SK-N-SH (cell line): ENCODE results near the gene CASTOR2. TPM values are rescaled to one million over a fixed set of nuclear protein-coding genes. Genes with fewer than 3 reads are reported as not detected.
"Not testable (repeated sequence)": the region's sequence is repeated elsewhere in the genome, so short reads cannot be mapped to it uniquely, and the experiment has no call there.

Experiments
- CTCF ChIA-PET: fragments of 300-600, 350-600 bp; formaldehyde crosslinking; extraction: SDS; loops from one replicate; lab custom pipeline; 2021; lab: Yijun Ruan, JAX
- POLR2A ChIA-PET: fragments of 350-600 bp; sonication (Branson Sonifier 250); formaldehyde crosslinking; extraction: SDS; loops from one replicate; lab custom pipeline; 2020; ENCODE audit warnings: antibody characterized with exemption, inconsistent platforms; lab: Yijun Ruan, JAX
- DNase-seq: peaks from one replicate; pipeline ENCODE4 v3.0.0; 2012
- H2AFZ ChIP-seq: fragments of 200-600 bp; sonication (generic); 2 replicates; pipeline ENCODE4 v1.8.1; 2016; ENCODE audit warnings: antibody characterized with exemption, mild to moderate bottlenecking, low read depth
- H3F3A ChIP-seq: fragments of 200-600 bp; sonication (generic); replicated peaks from 2 replicates; pipeline ENCODE3; 2016; ENCODE audit warnings: antibody characterized with exemption, mild to moderate bottlenecking; ENCODE audit not compliant: insufficient read depth
- H3K27ac ChIP-seq, 2 experiments: fragments of 200-500 bp in 1 of 2; fragments of 200-600 bp in 1 of 2; sonication (Bioruptor generic) in 1 of 2; sonication (generic), shearing (Covaris generic) in 1 of 2; 2 replicates each; pipeline versions ENCODE4 v1.5.1 to v1.6.1; 2014 to 2016; ENCODE audit warnings: low read depth in 2 of 2, inconsistent platforms in 1 of 2, low read length in 1 of 2, mild to moderate bottlenecking in 1 of 2, mixed read lengths in 1 of 2
- H3K27me3 ChIP-seq: fragments of 200-600 bp; sonication (generic), shearing (Covaris generic); 2 replicates; pipeline ENCODE4 v1.6.1; 2016; ENCODE audit warnings: mixed run types; ENCODE audit not compliant: insufficient read depth
- H3K36me3 ChIP-seq, 2 experiments: fragments of 200-500 bp in 1 of 2; fragments of 200-600 bp in 1 of 2; sonication (Bioruptor generic) in 1 of 2; sonication (generic) in 1 of 2; replicated peaks in 1 of 2; 2 replicates each; pipeline versions ENCODE3 to v1.5.1; 2014 to 2016; ENCODE audit warnings: low read length in 1 of 2, mild to moderate bottlenecking in 1 of 2; ENCODE audit not compliant: insufficient read depth in 2 of 2, control insufficient read depth in 1 of 2
- H3K4me1 ChIP-seq, 2 experiments: fragments of 200-500 bp in 1 of 2; fragments of 200-600 bp in 1 of 2; sonication (Bioruptor generic) in 1 of 2; sonication (generic), shearing (Covaris generic) in 1 of 2; 2 replicates each; pipeline versions ENCODE4 v1.5.1 to v1.6.1; 2014 to 2016; ENCODE audit warnings: low read depth in 1 of 2, low read length in 1 of 2, mixed run types in 1 of 2; ENCODE audit not compliant: insufficient read depth in 2 of 2, control insufficient read depth in 1 of 2
- H3K4me2 ChIP-seq: fragments of 200-600 bp; sonication (generic), shearing (Covaris generic); 2 replicates; pipeline ENCODE4 v1.6.1; 2017; ENCODE audit warnings: mixed run types
- H3K4me3 ChIP-seq, 2 experiments: fragments of 200-500 bp in 1 of 2; fragments of 200-600 bp in 1 of 2; sonication (Bioruptor generic) in 1 of 2; sonication (generic), shearing (Covaris generic) in 1 of 2; 2 replicates each; pipeline versions ENCODE4 v1.5.1 to v1.8.1; 2014 to 2016; ENCODE audit warnings: low read depth in 2 of 2, inconsistent platforms in 1 of 2, low read length in 1 of 2, mild to moderate bottlenecking in 1 of 2, mixed read lengths in 1 of 2, moderate library complexity in 1 of 2
- H3K79me2 ChIP-seq: fragments of 200-600 bp; sonication (generic); 2 replicates; pipeline ENCODE4 v1.8.1; 2017; ENCODE audit warnings: mild to moderate bottlenecking; ENCODE audit not compliant: insufficient read depth
- H3K9ac ChIP-seq: fragments of 200-600 bp; sonication (generic); 2 replicates; pipeline ENCODE4 v1.6.1; 2017; ENCODE audit warnings: mixed run types
- H3K9me2 ChIP-seq: fragments of 200-600 bp; sonication (generic); 2 replicates; pipeline ENCODE4 v1.6.1; 2017; ENCODE audit warnings: mixed run types
- H3K9me3 ChIP-seq: fragments of 200-600 bp; sonication (generic); 2 replicates; pipeline ENCODE4 v1.6.1; 2017; ENCODE audit warnings: mixed run types, mild to moderate bottlenecking, moderate library complexity
- H4K20me1 ChIP-seq: fragments of 200-600 bp; sonication (generic); 2 replicates; pipeline ENCODE4 v1.6.1; 2017; ENCODE audit warnings: mild to moderate bottlenecking, mixed run types; ENCODE audit not compliant: insufficient read depth
- CHD2 ChIP-seq: fragments of 150-350 bp; IDR thresholded peaks from 2 replicates; pipeline ENCODE4 v1.6.1; 2018; ENCODE audit warnings: low read length; ENCODE audit not compliant: partially characterized antibody
- ELF1 ChIP-seq: IDR thresholded peaks from 2 replicates; pipeline ENCODE4 v1.4.0; 2012
- EP300 ChIP-seq, 2 experiments: IDR thresholded peaks; 2 replicates each; pipeline versions ENCODE4 v1.4.0 to v1.6.1; 2012; ENCODE audit warnings: borderline replicate concordance in 1 of 2, low read depth in 1 of 2, low read length in 1 of 2
- FOXJ3 ChIP-seq: sonication (generic); formaldehyde crosslinking; IDR thresholded peaks from 2 replicates; pipeline ENCODE4 v1.5.1; 2020; ENCODE audit warnings: mild to moderate bottlenecking, missing genetic modification reagents
- POLR2AphosphoS5 ChIP-seq: IDR thresholded peaks from 2 replicates; pipeline ENCODE4 v1.6.1; 2012; ENCODE audit warnings: low read depth, low read length
- RCOR1 ChIP-seq: fragments of 150-350 bp; IDR thresholded peaks from 2 replicates; pipeline ENCODE4 v1.6.1; 2017; ENCODE audit warnings: antibody characterized with exemption, low read length
- RXRA ChIP-seq: IDR thresholded peaks from 2 replicates; pipeline ENCODE4 v1.4.0; 2012; ENCODE audit warnings: low read depth, mild to moderate bottlenecking, borderline replicate concordance
- TEAD4 ChIP-seq: IDR thresholded peaks from 2 replicates; pipeline ENCODE4 v1.4.0; 2012; ENCODE audit warnings: mild to moderate bottlenecking, borderline replicate concordance; ENCODE audit not compliant: insufficient read depth
- YY1 ChIP-seq: IDR thresholded peaks from 2 replicates; pipeline ENCODE4 v1.4.0; 2012; ENCODE audit warnings: low read depth, mild to moderate bottlenecking
- WGBS: methylation state at CpG from one replicate; pipeline ENCODE4 v1.1.6; 2017; ENCODE audit warnings: low lambda C conversion rate; 5-methylcytosine and 5-hydroxymethylcytosine counted together
- polyA plus RNA-seq, 3 experiments: library from polyadenylated mRNA; depleted of rRNA; stranded (reverse); fragments of >200 nt; gene quantifications; 2 replicates each; pipeline ENCODE4 v1.2.3, GENCODE V29; 2012
- TF ChIP-seq, protein P1 (sequence below): IDR thresholded peaks from 2 replicates; pipeline ENCODE4 v1.4.0; 2012; ENCODE audit warnings: low read depth, borderline replicate concordance
- TF ChIP-seq, protein P2 (sequence below): fragments of 150-350 bp; IDR thresholded peaks from 2 replicates; pipeline ENCODE4 v1.6.1; 2016; ENCODE audit warnings: mild to moderate bottlenecking, low read depth, low read length
- TF ChIP-seq, protein P3 (sequence below): IDR thresholded peaks from 2 replicates; pipeline ENCODE4 v1.6.1; 2012; ENCODE audit warnings: mild to moderate bottlenecking, low read depth, low read length, moderate library complexity

Gene CASTOR2
- polyA plus RNA-seq, 1 of the 3 experiments (the other 2 are of a cell fraction): 5.4 TPM

DNA sequence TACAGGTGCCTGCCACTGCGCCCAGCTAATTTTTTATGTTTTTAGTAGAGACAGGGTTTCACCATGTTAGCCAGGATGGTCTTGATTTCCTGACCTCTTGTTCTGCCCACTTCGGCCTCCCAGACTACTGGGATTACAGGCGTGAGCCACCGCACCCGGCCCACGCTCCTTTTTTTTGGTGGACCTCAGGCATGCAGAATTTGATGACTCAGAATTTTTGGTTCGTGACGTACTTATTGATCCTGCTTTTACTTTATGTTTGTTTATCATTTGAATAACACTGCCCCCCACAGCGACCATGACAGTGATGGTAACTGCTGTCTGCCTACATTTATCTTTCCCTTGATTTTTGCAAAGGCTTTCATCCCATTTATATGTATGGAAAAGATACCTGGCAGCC is 23.9 kb downstream of the CASTOR2 start:
- CTCF ChIA-PET: not testable (repeated sequence)

DNA sequence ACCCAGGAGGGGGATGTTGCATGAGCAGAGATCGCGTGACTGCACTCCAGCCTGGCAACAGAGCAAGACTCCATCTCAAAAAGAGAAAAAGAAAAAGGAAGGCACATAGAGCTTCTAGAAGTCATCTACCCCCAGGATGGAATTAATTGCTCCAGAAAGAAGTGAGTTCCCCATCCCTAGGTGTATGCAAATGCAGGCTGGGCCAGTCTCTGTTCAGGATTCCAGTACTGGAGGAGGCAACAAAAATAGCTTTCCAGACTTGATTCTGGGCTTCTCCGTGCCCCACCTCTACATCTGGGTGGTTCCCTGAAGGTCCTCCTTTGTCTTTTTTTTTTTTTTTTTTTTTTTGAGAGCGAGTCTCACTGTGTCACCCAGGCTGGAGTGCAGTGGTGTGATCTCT is 28.6 kb downstream of the CASTOR2 start:
- ChIA-PET CTCF (interaction anchor here (0.9 kb wide), 1 partner anchor 354 kb away, joined by 3 read pairs; no protein-coding TSS in a partner anchor), POLR2A (no interaction called here)
- Histone ChIP-seq H4K20me1 (peaks cover 69% of the 10 kb centered on the region), H3K4me3 (no peak overlapping the region), H3F3A (peaks cover 9% of the 10 kb centered on the region), H3K9me2 (no peaks in the 10 kb centered on the region), H2AFZ (no peak overlapping the region), H3K27me3 (no peaks in the 10 kb centered on the region), H3K4me1 (no peaks in the 10 kb centered on the region; a peak in 1 of 4 replicates), H3K9ac (no peak overlapping the region), H3K27ac (no peak overlapping the region), H3K36me3 (no peaks in the 10 kb centered on the region), H3K9me3 (no peaks in the 10 kb centered on the region), H3K4me2 (no peak overlapping the region), H3K79me2 (peaks cover 18% of the 10 kb centered on the region)
- TF ChIP-seq, protein P1, sequence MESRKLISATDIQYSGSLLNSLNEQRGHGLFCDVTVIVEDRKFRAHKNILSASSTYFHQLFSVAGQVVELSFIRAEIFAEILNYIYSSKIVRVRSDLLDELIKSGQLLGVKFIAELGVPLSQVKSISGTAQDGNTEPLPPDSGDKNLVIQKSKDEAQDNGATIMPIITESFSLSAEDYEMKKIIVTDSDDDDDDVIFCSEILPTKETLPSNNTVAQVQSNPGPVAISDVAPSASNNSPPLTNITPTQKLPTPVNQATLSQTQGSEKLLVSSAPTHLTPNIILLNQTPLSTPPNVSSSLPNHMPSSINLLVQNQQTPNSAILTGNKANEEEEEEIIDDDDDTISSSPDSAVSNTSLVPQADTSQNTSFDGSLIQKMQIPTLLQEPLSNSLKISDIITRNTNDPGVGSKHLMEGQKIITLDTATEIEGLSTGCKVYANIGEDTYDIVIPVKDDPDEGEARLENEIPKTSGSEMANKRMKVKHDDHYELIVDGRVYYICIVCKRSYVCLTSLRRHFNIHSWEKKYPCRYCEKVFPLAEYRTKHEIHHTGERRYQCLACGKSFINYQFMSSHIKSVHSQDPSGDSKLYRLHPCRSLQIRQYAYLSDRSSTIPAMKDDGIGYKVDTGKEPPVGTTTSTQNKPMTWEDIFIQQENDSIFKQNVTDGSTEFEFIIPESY: no peak
- TF ChIP-seq RCOR1 (no peak), RXRA (no peak), YY1 (no peak), POLR2AphosphoS5 (no peak), CHD2 (no peak), FOXJ3 (CRISPR knock-in tag) (no peak), EP300 (IDR thresholded peaks at IDR 0.05; ENCODE audit: borderline replicate concordance in 1 of 2, low read depth in 1 of 2, low read length in 1 of 2) (no peak), TEAD4 (no peak), ELF1 (no peak)
- TF ChIP-seq, protein P2, sequence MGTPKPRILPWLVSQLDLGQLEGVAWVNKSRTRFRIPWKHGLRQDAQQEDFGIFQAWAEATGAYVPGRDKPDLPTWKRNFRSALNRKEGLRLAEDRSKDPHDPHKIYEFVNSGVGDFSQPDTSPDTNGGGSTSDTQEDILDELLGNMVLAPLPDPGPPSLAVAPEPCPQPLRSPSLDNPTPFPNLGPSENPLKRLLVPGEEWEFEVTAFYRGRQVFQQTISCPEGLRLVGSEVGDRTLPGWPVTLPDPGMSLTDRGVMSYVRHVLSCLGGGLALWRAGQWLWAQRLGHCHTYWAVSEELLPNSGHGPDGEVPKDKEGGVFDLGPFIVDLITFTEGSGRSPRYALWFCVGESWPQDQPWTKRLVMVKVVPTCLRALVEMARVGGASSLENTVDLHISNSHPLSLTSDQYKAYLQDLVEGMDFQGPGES: no peak
- TF ChIP-seq, protein P3, sequence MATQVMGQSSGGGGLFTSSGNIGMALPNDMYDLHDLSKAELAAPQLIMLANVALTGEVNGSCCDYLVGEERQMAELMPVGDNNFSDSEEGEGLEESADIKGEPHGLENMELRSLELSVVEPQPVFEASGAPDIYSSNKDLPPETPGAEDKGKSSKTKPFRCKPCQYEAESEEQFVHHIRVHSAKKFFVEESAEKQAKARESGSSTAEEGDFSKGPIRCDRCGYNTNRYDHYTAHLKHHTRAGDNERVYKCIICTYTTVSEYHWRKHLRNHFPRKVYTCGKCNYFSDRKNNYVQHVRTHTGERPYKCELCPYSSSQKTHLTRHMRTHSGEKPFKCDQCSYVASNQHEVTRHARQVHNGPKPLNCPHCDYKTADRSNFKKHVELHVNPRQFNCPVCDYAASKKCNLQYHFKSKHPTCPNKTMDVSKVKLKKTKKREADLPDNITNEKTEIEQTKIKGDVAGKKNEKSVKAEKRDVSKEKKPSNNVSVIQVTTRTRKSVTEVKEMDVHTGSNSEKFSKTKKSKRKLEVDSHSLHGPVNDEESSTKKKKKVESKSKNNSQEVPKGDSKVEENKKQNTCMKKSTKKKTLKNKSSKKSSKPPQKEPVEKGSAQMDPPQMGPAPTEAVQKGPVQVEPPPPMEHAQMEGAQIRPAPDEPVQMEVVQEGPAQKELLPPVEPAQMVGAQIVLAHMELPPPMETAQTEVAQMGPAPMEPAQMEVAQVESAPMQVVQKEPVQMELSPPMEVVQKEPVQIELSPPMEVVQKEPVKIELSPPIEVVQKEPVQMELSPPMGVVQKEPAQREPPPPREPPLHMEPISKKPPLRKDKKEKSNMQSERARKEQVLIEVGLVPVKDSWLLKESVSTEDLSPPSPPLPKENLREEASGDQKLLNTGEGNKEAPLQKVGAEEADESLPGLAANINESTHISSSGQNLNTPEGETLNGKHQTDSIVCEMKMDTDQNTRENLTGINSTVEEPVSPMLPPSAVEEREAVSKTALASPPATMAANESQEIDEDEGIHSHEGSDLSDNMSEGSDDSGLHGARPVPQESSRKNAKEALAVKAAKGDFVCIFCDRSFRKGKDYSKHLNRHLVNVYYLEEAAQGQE: no peak
- no peak for DNase-seq
- WGBS: 93% methylated on average over 4 of the region's 4 CpGs

More for the DNA sequence above, 23.9 kb downstream of the CASTOR2 start:
- H3K36me3 ChIP-seq, DNase-seq, H3K9me3 ChIP-seq, H3K4me2 ChIP-seq, H3F3A ChIP-seq, H3K9ac ChIP-seq, H3K27ac ChIP-seq, POLR2A ChIA-PET, H3K4me3 ChIP-seq, H3K27me3 ChIP-seq, H3K79me2 ChIP-seq, H3K4me1 ChIP-seq, H2AFZ ChIP-seq, H3K9me2 ChIP-seq: not testable (repeated sequence)
- H4K20me1 ChIP-seq: peaks cover 53% of the 10 kb centered on the region
- WGBS: 90% methylated on average over 9 of the region's 9 CpGs

DNA sequence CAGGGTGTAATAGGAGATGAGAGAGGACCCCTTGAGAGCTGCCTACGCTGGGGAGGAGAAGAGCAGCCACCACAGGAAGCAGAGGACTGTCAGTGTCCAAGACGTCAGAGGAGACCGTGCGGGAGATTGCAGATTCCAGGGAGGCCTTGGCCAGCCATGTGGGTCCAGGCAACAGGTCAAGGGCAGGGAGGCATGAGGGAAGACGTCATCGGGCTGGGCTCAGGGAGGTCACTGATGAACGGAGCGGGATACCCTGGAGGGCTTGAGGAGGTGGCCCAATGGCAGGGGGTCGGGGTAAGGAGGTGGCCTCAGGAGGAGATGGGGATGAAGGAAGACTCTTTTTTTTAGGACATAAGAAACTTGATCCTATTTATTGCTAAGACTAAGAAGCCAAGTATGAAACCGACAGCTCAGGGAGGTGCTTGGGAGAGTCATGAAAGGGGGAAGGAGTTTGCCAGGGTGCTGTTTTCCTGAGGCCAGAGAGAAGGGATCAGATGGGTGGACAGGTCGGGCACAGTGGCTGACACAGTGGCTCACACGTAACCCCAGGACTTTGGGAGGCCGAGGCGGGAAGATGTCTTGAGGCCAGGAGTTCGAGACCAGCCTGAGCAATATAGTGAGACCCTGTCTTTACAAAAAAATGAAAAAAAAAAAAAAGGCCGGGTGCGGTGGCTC is 30.5 kb downstream of the CASTOR2 start:
- H3K4me2 ChIP-seq, H3K9ac ChIP-seq, H3K4me1 ChIP-seq, H3K9me3 ChIP-seq, H3K36me3 ChIP-seq, H3K9me2 ChIP-seq, H2AFZ ChIP-seq, H3K27ac ChIP-seq, H3F3A ChIP-seq, H3K27me3 ChIP-seq, CTCF ChIA-PET, DNase-seq, H3K4me3 ChIP-seq: not testable (repeated sequence)
- Histone ChIP-seq H3K79me2 (peaks cover 13% of the 10 kb centered on the region), H4K20me1 (peaks cover 75% of the 10 kb centered on the region)
- 90% methylated on average over 17 of the region's 17 CpGs for WGBS
- POLR2A ChIA-PET: interaction anchor here (0.6 kb wide), 1 partner anchor 30 kb away, joined by 3 read pairs; the partner anchor contains the start of gene CASTOR2
